Measurements from ENCODE around the gene RAB27A. TPM values are rescaled to one million over a fixed set of nuclear protein-coding genes. Genes with fewer than 3 reads are reported as not detected.

The RAB27A gene
- polyA plus RNA-seq, 1 of the 3 experiments (the other 2 are of a cell fraction) = 9.6 TPM

- Histone ChIP-seq H3K9ac (no peak overlapping the region), H3K36me3 (replicated peaks in 1 of 2; ENCODE audit: control insufficient read depth in 1 of 2, insufficient read depth in 2 of 2, low read length in 1 of 2) (no peaks in the 10 kb centered on the region), H4K20me1 (ENCODE audit: insufficient read depth) (no peaks in the 10 kb centered on the region), H3K4me3 (ENCODE audit: low read depth in 2 of 2, low read length in 1 of 2) (no peak overlapping the region), H3K4me2 (no peak overlapping the region), H3F3A (replicated peaks; ENCODE audit: insufficient read depth) (peaks cover 2% of the 10 kb centered on the region), H3K9me3 (no peaks in the 10 kb centered on the region), H2AFZ (ENCODE audit: low read depth) (no peak overlapping the region), H3K79me2 (ENCODE audit: insufficient read depth) (no peaks in the 10 kb centered on the region), H3K4me1 (ENCODE audit: control insufficient read depth in 1 of 2, insufficient read depth in 2 of 2, low read depth in 1 of 2, low read length in 1 of 2) (no peaks in the 10 kb centered on the region; a peak in 1 of 4 replicates), H3K27ac (ENCODE audit: low read depth in 2 of 2, low read length in 1 of 2) (no peak overlapping the region), H3K27me3 (ENCODE audit: insufficient read depth) (no peaks in the 10 kb centered on the region), H3K9me2 (no peaks in the 10 kb centered on the region)
- CTCF ChIA-PET = no interaction called here
- POLR2A ChIA-PET = no interaction called here
- 68% methylated on average over 1 of the region's 1 CpG for WGBS (ENCODE audit: low lambda C conversion rate)
- TF ChIP-seq TAF1 (IDR thresholded peaks at IDR 0.05; ENCODE audit: borderline replicate concordance, low read depth, low read length) (no peak), MAX (IDR thresholded peaks at IDR 0.05; ENCODE audit: low read depth) (no peak), SMC3 (IDR thresholded peaks at IDR 0.05; ENCODE audit: low read depth, low read length) (no peak), RCOR1 (IDR thresholded peaks at IDR 0.05; ENCODE audit: low read length) (no peak)
- DNase-seq = no peak
Observed at GRCh38 chr15:55248895-55249294, 40.7 kb downstream of the RAB27A start.

GRCh38 chr15:55247766-55248427, 41.7 kb downstream of the RAB27A start:
- Histone ChIP-seq H4K20me1 (ENCODE audit: insufficient read depth) (no peaks in the 10 kb centered on the region), H3K36me3 (replicated peaks in 1 of 2; ENCODE audit: control insufficient read depth in 1 of 2, insufficient read depth in 2 of 2, low read length in 1 of 2) (no peaks in the 10 kb centered on the region), H3K27me3 (ENCODE audit: insufficient read depth) (no peaks in the 10 kb centered on the region), H3K9me2 (no peaks in the 10 kb centered on the region), H3K27ac (ENCODE audit: low read depth in 2 of 2, low read length in 1 of 2) (no peak overlapping the region), H3K9me3 (no peaks in the 10 kb centered on the region), H2AFZ (ENCODE audit: low read depth) (no peak overlapping the region), H3K4me1 (ENCODE audit: control insufficient read depth in 1 of 2, insufficient read depth in 2 of 2, low read depth in 1 of 2, low read length in 1 of 2) (no peaks in the 10 kb centered on the region; a peak in 1 of 4 replicates), H3F3A (replicated peaks; ENCODE audit: insufficient read depth) (no peaks in the 10 kb centered on the region), H3K4me3 (ENCODE audit: low read depth in 2 of 2, low read length in 1 of 2) (no peak overlapping the region), H3K9ac (no peak overlapping the region), H3K4me2 (no peak overlapping the region), H3K79me2 (ENCODE audit: insufficient read depth) (no peaks in the 10 kb centered on the region)
- CTCF ChIA-PET = interaction anchor here (0.6 kb wide), 1 partner anchor 46 kb away, joined by 4 read pairs; no protein-coding TSS in a partner anchor
- POLR2A ChIA-PET = no interaction called here
- TF ChIP-seq FOSL2 (IDR thresholded peaks at IDR 0.05; ENCODE audit: borderline replicate concordance, low read depth) (no peak), GATA2 (CRISPR knock-in tag; IDR thresholded peaks at IDR 0.05) (no peak), YY1 (IDR thresholded peaks at IDR 0.05; ENCODE audit: low read depth) (no peak), TEAD4 (IDR thresholded peaks at IDR 0.05; ENCODE audit: borderline replicate concordance, insufficient read depth) (no peak), SIN3A (IDR thresholded peaks at IDR 0.05; ENCODE audit: borderline replicate concordance, low read depth, low read length) (no peak), FOXJ3 (CRISPR knock-in tag; IDR thresholded peaks at IDR 0.05) (no peak), MAX (IDR thresholded peaks at IDR 0.05; ENCODE audit: low read depth) (no peak), ZBTB33 (IDR thresholded peaks at IDR 0.05; ENCODE audit: borderline replicate concordance, low read depth) (no peak), TAF1 (IDR thresholded peaks at IDR 0.05; ENCODE audit: borderline replicate concordance, low read depth, low read length) (no peak)
- no peak for DNase-seq
- WGBS (ENCODE audit: low lambda C conversion rate) = 99% methylated on average over 7 of the region's 7 CpGs
